ENCODE measurements around the gene GAS7. TPM values are rescaled to one million over a fixed set of nuclear protein-coding genes. Genes with fewer than 3 reads are reported as not detected.

The GAS7 gene
- total and polyA plus RNA-seq, 2 of the 13 experiments (the other 11 are each of a cell fraction or from before 2014, with no cell fraction given) = 1.0 to 5.2 TPM

DNA sequence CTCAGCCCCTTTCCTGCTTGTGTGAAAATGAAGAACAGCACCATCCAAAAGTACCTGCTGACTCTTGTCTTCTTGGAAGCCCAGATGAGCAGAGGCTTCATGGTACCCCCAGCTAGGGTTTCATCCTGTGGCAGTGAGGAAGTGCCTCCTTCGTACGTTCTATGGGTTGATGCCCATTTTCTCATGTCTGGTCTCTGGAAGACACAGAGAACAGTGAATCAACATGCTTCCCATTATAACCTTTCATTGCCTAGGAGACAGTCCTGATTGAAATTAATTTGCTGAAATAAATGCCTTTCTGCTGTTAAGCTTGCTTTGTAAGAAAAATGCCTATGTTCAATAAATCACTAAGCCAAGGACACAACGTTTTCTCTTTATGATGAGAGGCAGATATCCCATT lies 329.9 kb downstream of the GAS7 start:
- intact Hi-C loops (cut with micrococcal nuclease; ENCODE audit: unreplicated experiment) = no loop called here
- CTCF ChIA-PET (ENCODE audit: low intra/inter-chr PET ratio, low total read pairs) = no interaction called here
- in situ Hi-C loops (cut with HindIII; ENCODE audit: extremely low pct_ligation_motif_present, low pct_unique_long_range_greater_than_20kb) = no loop called here
- Histone ChIP-seq H3K79me2 (ENCODE audit: insufficient read depth, low read length) (no peaks in the 10 kb centered on the region), H3K4me3 (replicated peaks in 1 of 3; ENCODE audit: insufficient read depth in 1 of 3, low read depth in 2 of 3, low read length in 3 of 3) (no peak overlapping the region), H3K4me1 (ENCODE audit: insufficient read depth, low read length) (no peaks in the 10 kb centered on the region), H3K4me2 (ENCODE audit: low read depth, low read length) (no peak overlapping the region), H3K27me3 (ENCODE audit: control insufficient read depth in 1 of 2, insufficient read depth in 2 of 2, low read length in 2 of 2) (peaks cover 0 to 6% of the 10 kb centered on the region in 2 experiments; a peak in 1 of 5 replicates), H3K36me3 (replicated peaks in 1 of 2; ENCODE audit: control insufficient read depth in 1 of 2, insufficient read depth in 2 of 2, low read length in 2 of 2) (no peaks in the 10 kb centered on the region), H2AFZ (ENCODE audit: low read length) (no peak overlapping the region), H3K27ac (ENCODE audit: extremely low read length, insufficient read depth, low read length) (no peak overlapping the region), H3K9me3 (ENCODE audit: low read length) (no peaks in the 10 kb centered on the region), H3K9ac (ENCODE audit: insufficient read depth, low read depth, low read length) (no peak overlapping the region), H4K20me1 (ENCODE audit: insufficient read depth, low read length) (no peaks in the 10 kb centered on the region)
- ATAC-seq = no peak
- POLR2A ChIA-PET = no interaction called here
- WGBS (ENCODE audit: low lambda C conversion rate) = 0% methylated on average over 3 of the region's 3 CpGs
- DNase-seq (ENCODE audit: low spot score) = no peak
- FAIRE-seq = no peak
- TF ChIP-seq NFYC (CRISPR knock-in tag; IDR thresholded peaks at IDR 0.05) = no peak
- BruUV-seq (replicated peaks) = no TSS peak

DNA sequence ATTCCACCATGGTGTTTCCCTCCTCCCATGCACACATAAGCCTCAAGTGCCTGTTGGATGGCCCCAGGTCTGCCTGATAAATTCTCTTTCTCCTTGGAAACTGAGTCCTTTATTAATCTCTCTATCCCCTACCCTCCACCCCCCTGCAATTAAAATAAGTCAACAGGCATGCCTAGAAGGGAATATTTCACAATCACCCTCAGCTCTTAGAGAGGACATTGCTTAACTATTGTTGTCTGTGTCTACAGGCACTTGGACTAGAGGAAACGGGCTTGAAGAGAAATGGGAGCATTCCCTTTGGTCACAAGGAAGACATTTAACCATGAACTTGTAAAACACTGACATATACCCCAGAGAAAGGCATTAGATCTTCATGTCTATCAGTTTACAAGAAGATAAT lies 332.8 kb downstream of the GAS7 start:
- FAIRE-seq (no peak), DNase-seq (ENCODE audit: low spot score) (no peak), ATAC-seq (no peak)
- POLR2A ChIA-PET = no interaction called here
- CTCF ChIA-PET (ENCODE audit: low intra/inter-chr PET ratio, low total read pairs) = no interaction called here
- Histone ChIP-seq H3K79me2 (ENCODE audit: insufficient read depth, low read length) (no peaks in the 10 kb centered on the region), H3K27me3 (ENCODE audit: control insufficient read depth in 1 of 2, insufficient read depth in 2 of 2, low read length in 2 of 2) (no peaks in the 10 kb centered on the region), H3K9me3 (ENCODE audit: low read length) (no peaks in the 10 kb centered on the region), H3K9ac (ENCODE audit: insufficient read depth, low read depth, low read length) (no peak overlapping the region), H2AFZ (ENCODE audit: low read length) (no peak overlapping the region), H3K36me3 (replicated peaks in 1 of 2; ENCODE audit: control insufficient read depth in 1 of 2, insufficient read depth in 2 of 2, low read length in 2 of 2) (no peaks in the 10 kb centered on the region), H3K4me2 (ENCODE audit: low read depth, low read length) (no peak overlapping the region), H4K20me1 (ENCODE audit: insufficient read depth, low read length) (no peaks in the 10 kb centered on the region), H3K27ac (ENCODE audit: extremely low read length, insufficient read depth, low read length) (no peak overlapping the region), H3K4me1 (ENCODE audit: insufficient read depth, low read length) (no peaks in the 10 kb centered on the region), H3K4me3 (replicated peaks in 1 of 3; ENCODE audit: insufficient read depth in 1 of 3, low read depth in 2 of 3, low read length in 3 of 3) (no peak overlapping the region)
- in situ Hi-C loops (cut with HindIII; ENCODE audit: extremely low pct_ligation_motif_present, low pct_unique_long_range_greater_than_20kb) (no loop called here), intact Hi-C loops (cut with micrococcal nuclease; ENCODE audit: unreplicated experiment) (no loop called here)
- no peak for TF ChIP-seq FLYWCH1 (CRISPR knock-in tag; IDR thresholded peaks at IDR 0.05)
- TF ChIP-seq MZF1 (CRISPR knock-in tag; IDR thresholded peaks at IDR 0.05; ENCODE audit: borderline replicate concordance) = no peak
- TF ChIP-seq TAF15 (IDR thresholded peaks at IDR 0.05; ENCODE audit: low read depth, low read length, poor library complexity, severe bottlenecking) = no peak
- no peak for TF ChIP-seq SOX13 (IDR thresholded peaks at IDR 0.05)
- no peak for TF ChIP-seq SOX13 (CRISPR knock-in tag; conservative IDR thresholded peaks at IDR 0.05 in 1 of 2, IDR thresholded peaks at IDR 0.05 in 1 of 2)
- peak; percentile 83; the same call in 1 of the 2 replicates for TF ChIP-seq CEBPB (IDR thresholded peaks at IDR 0.05; ENCODE audit: borderline replicate concordance, low read depth, low read length)
- TF ChIP-seq ARNT (IDR thresholded peaks at IDR 0.05) = no peak
- no TSS peak for BruUV-seq (replicated peaks)
- 0% methylated on average over 1 of the region's 1 CpG for WGBS (ENCODE audit: low lambda C conversion rate)
